VCaP (cell line): ENCODE measurements around the gene SLC37A2.

Source experiments
- H3K27ac ChIP-seq: fragments of 450-650 bp; 2 replicates; pipeline ENCODE4 v1.5.1; 2017
- TF ChIP-seq, protein P1 (sequence below): fragments of 450-650 bp; conservative IDR thresholded peaks from 2 replicates; pipeline ENCODE4 v1.5.1; 2017; ENCODE audit warnings: mild to moderate bottlenecking, moderate library complexity

SLC37A2 gene

DNA sequence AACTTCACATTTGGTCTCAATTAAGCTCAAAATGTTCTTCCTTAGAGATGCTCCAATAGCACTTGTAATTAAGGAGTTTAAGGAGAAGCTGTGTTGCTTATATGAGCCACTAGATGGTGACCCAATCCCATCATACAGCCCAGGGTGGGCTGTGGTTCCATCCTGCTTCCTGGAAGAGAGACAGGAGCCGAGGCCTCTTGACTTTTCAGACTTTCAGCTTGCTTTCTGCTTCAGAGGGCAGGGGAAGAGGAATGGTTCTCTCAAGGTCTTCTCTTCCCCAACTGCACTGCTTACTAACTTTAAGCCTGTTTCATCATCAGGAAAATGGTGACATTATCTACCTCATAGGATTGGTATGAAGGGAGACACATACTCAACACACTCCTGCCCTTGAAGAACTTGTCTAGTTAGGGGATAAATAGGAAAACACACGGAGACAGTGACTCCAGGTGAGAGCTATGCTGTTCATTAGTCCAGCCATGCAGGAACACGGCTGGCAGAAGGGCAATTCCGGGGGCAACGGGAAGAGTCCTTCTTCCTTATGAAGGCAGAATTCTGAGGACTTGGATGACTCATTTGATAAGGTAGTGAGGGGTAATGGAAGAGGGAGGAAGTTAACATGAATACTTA is 28.3 kb downstream of the SLC37A2 start:
- TF ChIP-seq, protein P1, sequence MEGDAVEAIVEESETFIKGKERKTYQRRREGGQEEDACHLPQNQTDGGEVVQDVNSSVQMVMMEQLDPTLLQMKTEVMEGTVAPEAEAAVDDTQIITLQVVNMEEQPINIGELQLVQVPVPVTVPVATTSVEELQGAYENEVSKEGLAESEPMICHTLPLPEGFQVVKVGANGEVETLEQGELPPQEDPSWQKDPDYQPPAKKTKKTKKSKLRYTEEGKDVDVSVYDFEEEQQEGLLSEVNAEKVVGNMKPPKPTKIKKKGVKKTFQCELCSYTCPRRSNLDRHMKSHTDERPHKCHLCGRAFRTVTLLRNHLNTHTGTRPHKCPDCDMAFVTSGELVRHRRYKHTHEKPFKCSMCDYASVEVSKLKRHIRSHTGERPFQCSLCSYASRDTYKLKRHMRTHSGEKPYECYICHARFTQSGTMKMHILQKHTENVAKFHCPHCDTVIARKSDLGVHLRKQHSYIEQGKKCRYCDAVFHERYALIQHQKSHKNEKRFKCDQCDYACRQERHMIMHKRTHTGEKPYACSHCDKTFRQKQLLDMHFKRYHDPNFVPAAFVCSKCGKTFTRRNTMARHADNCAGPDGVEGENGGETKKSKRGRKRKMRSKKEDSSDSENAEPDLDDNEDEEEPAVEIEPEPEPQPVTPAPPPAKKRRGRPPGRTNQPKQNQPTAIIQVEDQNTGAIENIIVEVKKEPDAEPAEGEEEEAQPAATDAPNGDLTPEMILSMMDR: peak; percentile 91
- H3K27ac ChIP-seq: no peak overlapping the region

DNA sequence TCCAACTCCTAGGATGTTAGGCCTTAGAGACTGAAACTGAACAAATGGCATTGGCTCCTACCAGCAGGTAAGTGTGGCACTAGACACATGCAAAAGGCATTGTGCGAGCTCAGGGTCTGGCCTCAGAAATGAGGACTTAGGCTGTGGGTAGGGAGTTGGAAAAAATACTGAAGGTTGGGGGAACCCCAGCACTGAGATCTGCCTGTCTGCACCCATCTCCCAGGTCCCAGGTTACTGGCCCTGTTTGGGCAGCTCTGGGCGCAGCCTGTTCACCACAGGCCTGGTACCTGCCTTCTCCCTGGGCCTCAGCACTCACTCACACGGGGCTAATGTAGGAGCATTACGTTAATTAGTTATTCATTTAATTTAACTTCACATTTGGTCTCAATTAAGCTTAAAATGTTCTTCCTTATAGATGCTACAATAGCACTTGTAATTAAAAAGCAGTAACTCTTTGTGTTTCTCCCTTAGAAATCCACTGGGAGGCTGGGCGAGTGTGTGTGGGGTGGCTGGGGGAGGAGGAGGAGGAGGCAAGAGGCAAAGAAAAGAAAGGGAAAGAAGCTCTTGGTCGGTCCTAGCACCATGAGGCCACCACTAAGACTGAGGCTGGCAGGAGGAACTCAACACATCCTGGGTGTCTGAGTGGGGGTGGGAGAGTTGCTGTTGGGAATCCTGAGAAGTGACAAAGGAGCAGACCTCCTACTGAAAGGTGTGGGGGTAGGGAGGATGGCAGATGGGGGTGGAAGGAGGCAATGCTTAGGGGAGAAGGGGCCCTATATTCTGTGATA is 29.0 kb downstream of the SLC37A2 start:
- TF ChIP-seq, protein P1: no peak
- no peak overlapping the region for H3K27ac ChIP-seq

DNA sequence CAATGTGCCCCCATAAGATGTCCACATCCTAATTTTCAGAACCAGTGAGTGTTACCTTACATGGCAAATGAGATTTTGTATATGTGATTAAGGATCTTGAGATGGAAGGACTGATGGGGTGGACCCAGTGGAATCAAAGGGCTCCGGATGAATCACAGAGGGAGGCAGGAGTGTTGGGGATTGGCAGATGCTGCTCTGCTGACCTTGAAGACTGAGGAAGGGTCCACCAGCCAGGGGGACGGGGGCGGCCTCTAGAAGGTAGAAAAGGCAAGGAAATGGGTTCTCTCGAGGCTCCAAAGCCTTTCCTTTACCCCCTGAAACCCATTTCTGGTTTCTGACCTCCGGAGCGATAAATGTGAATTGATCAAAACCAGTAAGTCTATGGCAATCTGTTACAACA is 29.6 kb downstream of the SLC37A2 start:
- TF ChIP-seq, protein P1: no peak
- no peak overlapping the region for H3K27ac ChIP-seq

DNA sequence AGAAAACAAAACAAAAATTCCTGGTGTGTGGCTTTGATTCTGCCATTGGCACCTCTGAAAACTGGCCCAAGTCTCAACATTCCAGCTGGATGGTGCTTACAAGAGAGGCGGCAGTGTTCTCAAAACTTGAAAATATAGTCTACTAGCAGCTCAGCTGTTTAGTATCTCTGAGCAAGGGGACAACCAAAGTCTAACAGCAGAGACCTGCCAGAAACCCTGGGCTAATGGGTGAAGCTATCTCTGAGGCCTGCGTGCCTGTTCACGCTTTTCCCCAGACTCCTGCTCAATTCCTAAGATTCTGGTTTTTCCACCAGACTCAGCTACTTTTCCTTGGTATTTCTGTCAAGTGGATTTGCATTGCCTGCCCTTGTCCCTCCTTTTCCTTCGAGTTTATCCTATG is 30.4 kb downstream of the SLC37A2 start:
- TF ChIP-seq, protein P1: no peak
- no peak overlapping the region for H3K27ac ChIP-seq

DNA sequence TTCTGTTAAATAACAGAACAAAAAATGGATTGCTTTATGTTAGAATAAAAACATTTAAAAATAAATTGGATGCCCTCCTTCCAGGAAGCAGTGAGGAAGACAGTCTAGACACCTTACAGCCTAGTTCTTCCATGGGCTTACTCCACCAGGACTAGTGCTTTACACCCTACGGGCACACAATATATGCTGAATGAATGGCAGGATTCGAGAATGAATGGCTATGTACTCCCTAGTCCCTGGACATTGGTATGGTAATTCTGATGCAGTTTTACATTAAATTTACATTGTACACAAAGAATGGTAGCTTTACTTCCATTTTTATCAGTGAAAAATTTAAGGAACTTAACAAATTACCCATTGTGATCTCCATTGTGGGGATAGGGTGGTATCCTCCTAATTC is 31.6 kb downstream of the SLC37A2 start:
- TF ChIP-seq, protein P1: no peak
- H3K27ac ChIP-seq: no peak overlapping the region

DNA sequence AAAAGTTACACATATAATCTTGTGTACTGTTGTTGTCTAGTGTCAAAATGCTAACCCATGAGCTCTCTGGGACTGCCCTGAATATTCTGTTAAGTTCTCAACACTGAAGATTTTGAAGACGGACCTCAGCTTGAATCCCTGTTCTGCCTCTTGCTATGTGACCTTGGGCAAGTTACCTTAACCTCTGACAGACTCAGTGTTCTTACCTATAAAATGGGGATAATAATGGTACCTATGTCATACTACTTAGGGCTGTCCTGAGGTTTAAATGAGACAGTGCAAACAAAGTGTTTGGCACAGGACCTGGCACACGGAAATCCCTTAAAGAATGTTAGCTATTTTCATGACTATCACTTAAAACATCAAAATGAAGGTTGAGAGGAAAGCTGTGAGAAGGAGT is 37.0 kb downstream of the SLC37A2 start:
- TF ChIP-seq, protein P1: no peak

DNA sequence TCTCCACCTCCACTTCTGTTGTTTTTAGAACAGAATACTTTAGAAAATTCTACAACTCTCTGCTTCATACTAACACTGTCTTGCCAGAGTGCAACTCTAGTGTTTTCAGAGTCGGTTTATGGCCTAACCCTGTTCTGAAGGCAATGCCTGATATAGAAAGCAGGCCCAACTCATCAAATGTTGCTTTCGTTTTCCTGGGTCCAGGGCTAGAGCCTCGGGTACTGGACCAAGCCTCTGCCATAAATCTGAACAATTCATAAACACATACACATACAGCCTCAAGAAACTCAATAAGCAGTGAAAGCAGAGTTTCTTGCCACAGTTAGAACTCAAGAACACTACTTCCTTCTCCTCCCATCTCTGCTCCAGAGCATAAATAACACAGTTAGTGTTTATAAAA is 38.5 kb downstream of the SLC37A2 start:
- TF ChIP-seq, protein P1: no peak
- H3K27ac ChIP-seq: no peak overlapping the region

More for the DNA sequence above, 37.0 kb downstream of the SLC37A2 start:
- H3K27ac ChIP-seq: no peak overlapping the region
